Measurements from ENCODE around the gene SCAMP5.

SCAMP5 gene

GRCh38 chr15:75069301-75069925 is 74.0 kb downstream of the SCAMP5 start:
- DNase-seq (ENCODE audit: low read depth, low spot score): no peak

DNA sequence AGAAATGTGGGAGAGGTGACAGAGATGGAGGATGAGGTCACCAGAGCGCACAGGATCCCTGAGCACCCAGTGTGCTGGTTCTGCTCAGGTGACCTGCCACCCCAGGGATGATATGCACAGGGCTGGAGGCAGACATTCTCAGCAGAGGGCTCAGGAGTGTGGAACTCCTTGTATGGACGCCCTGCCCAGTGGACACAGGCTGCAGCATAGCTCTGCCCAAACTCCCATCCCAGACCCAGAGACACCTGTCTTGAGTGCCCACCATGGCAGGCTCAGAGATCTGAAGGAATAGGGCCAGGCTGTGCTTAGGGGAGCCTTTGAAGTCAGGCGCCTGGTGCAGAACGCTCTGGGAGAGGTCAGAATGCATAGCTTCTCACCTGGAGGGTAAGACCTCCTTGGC is 75.3 kb downstream of the SCAMP5 start:
- no peak for DNase-seq (ENCODE audit: low read depth, low spot score)

Data from activated CD4-positive, CD25-positive, alpha-beta regulatory T cell treated with anti-CD3 and anti-CD28 coated beads, Interleukin-2, amount 50 U/mL, for 16 hours (primary cell).